Brain microvascular endothelial cell (primary cell): ENCODE measurements around the gene HIVEP3.
A peak's percentile ranks its signal among the peaks of the same experiment; 100 is the strongest.

ENCODE experiments used
- DNase-seq: peaks from one replicate; pipeline ENCODE4 v3.0.0-alpha.2; 2020
- H3K27ac ChIP-seq: fragments of 250-450 bp; sonication (Bioruptor Pico); 2 replicates; pipeline ENCODE4 v1.5.1; 2020; ENCODE audit warnings: mild to moderate bottlenecking, moderate library complexity
- H3K27me3 ChIP-seq: fragments of 250-450 bp; sonication (Bioruptor Pico); replicated peaks from 2 replicates; pipeline ENCODE4 v1.5.1; 2020; ENCODE audit warnings: mild to moderate bottlenecking
- H3K36me3 ChIP-seq: fragments of 250-450 bp; sonication (Bioruptor Pico); replicated peaks from 2 replicates; pipeline ENCODE4 v1.5.1; 2020; ENCODE audit warnings: mild to moderate bottlenecking
- H3K4me3 ChIP-seq: 2 replicates; pipeline ENCODE4 v1.5.1; 2011; ENCODE audit warnings: low read depth, mild to moderate bottlenecking, control low read depth, low read length, moderate library complexity
- in situ Hi-C: cut with HindIII; loops from 2 replicates; pipeline ENCODE4 v1.10.0; 2017; ENCODE audit warnings: low sequenced_read_pairs, low pct_ligation_motif_present
- TF ChIP-seq, protein P1 (sequence below): IDR thresholded peaks from 2 replicates; pipeline ENCODE4 v1.5.1; 2011; ENCODE audit warnings: low read depth, mild to moderate bottlenecking, moderate library complexity, low read length, control low read depth, inconsistent platforms; ENCODE audit errors: missing control alignments

Gene HIVEP3

DNA sequence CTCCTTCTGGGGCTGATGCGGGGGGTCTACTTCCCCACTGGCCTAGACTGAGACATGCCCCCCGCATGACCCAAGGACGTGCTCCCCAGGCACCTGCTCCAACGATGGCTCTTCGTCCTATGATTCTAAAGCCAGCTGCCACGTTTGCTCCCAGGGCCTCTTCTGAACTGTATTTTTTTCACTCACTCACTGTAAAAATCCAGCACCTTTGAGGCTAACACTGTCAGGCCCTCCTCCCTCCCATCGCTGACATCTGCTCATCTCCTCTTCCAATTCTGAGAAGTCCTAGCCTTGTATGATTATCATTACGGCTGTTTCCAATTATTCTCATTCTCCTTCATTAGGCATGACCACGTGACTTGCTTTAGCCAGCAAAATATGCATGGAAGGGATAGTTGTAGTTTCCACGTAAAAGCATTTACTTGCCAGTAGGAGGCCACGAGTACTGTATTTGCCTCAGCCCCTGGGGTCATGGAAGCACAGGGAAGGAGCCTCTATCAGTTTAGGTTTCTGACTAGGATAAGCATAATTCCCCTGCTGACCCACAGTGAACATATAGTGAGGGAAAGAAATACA, 415.1 kb downstream of the HIVEP3 start:
- in situ Hi-C loops: no loop called here
- TF ChIP-seq, protein P1, sequence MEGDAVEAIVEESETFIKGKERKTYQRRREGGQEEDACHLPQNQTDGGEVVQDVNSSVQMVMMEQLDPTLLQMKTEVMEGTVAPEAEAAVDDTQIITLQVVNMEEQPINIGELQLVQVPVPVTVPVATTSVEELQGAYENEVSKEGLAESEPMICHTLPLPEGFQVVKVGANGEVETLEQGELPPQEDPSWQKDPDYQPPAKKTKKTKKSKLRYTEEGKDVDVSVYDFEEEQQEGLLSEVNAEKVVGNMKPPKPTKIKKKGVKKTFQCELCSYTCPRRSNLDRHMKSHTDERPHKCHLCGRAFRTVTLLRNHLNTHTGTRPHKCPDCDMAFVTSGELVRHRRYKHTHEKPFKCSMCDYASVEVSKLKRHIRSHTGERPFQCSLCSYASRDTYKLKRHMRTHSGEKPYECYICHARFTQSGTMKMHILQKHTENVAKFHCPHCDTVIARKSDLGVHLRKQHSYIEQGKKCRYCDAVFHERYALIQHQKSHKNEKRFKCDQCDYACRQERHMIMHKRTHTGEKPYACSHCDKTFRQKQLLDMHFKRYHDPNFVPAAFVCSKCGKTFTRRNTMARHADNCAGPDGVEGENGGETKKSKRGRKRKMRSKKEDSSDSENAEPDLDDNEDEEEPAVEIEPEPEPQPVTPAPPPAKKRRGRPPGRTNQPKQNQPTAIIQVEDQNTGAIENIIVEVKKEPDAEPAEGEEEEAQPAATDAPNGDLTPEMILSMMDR: peak; percentile 37
- H3K27me3 ChIP-seq: no peaks in the 10 kb centered on the region
- no peak overlapping the region for H3K4me3 ChIP-seq
- DNase-seq: no peak
- no peak overlapping the region for H3K27ac ChIP-seq
- no peaks in the 10 kb centered on the region for H3K36me3 ChIP-seq

DNA sequence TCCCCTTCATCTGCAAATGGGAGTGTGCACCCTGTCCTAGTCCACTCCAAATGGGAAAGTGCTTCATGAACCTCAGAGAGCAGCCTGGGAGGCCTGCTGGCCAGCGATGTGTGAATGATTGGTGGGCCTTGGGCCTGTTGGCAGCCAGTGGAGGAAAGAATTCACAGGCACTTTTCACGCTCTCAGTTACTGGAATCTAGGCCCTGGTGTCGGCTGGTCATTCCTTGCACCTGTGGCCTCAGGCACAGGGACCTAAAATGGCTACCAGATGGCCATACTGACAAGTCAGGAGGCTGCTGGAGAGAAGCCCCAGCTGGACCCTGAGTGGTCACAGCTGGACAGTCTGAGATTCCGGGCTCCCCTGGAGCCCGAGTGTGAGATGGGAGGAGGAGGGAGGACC, 415.8 kb downstream of the HIVEP3 start:
- TF ChIP-seq, protein P1: no peak

DNA sequence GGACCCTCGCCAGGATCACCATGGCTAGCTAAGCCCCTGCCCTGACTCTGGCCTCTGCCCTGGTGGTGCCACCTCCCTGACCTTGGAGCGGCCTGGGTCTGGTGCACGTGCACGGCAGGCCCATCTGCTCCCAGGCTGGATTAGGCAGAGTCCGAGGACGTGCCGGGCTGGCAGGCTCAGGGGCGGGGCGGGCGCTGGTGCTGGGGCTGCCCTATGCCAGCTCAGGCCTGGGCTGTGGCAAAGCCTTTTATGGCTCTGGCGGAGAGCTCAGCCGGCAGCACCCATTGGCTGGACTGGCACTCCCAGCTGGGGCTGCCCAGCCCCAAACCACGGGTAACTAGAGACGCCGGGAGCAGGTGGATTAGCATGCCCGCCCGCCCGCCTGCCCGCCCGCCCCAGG, 417.1 kb downstream of the HIVEP3 start:
- Histone ChIP-seq H3K27me3 (no peaks in the 10 kb centered on the region), H3K36me3 (no peaks in the 10 kb centered on the region), H3K27ac (no peak overlapping the region), H3K4me3 (no peak overlapping the region)
- DNase-seq: no peak
- TF ChIP-seq, protein P1: no peak
- in situ Hi-C loops: no loop called here

More for the DNA sequence above, 415.8 kb downstream of the HIVEP3 start:
- in situ Hi-C loops: no loop called here
- H3K27ac ChIP-seq: no peak overlapping the region
- no peak overlapping the region for H3K4me3 ChIP-seq
- H3K36me3 ChIP-seq: no peaks in the 10 kb centered on the region
- H3K27me3 ChIP-seq: no peaks in the 10 kb centered on the region
- no peak for DNase-seq

DNA sequence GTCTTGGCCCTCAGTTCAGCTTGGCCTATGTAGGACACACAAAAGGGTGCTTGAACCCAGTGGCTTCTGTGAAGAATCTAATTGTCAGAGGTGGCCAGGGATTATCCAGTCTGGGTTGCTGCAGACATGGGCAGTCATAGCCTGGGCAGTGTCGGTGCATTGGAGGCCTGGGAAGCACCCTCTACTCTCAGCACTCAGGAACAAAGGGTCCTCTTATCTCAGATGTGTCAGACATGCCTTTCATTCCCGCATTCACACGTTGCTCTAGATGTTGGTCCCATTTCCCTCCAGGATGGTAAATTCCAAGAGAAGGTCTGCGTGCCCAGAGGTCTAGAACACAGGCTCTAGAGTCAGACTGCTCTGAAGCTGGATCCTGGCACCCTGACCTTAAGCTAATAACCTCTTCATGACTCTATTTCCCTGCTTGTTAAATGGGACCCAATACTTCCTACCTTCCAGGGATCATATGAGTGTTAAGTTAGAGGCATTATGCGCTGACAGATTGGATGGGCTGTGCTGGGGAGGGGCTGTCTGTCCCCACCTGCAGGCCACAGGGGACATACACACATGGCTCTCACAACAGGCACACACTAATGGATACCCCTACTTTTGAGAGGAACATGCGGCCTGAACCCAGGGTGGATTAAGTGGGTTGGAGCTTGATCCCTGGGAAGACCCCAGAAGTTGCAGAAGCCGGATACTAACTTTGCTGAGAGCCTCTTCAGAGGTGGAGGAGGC, 417.8 kb downstream of the HIVEP3 start:
- Histone ChIP-seq H3K27me3 (no peaks in the 10 kb centered on the region), H3K36me3 (no peaks in the 10 kb centered on the region), H3K27ac (no peak overlapping the region), H3K4me3 (no peak overlapping the region)
- in situ Hi-C loops: no loop called here
- peak; percentile 34 for DNase-seq
- TF ChIP-seq, protein P1: no peak

DNA sequence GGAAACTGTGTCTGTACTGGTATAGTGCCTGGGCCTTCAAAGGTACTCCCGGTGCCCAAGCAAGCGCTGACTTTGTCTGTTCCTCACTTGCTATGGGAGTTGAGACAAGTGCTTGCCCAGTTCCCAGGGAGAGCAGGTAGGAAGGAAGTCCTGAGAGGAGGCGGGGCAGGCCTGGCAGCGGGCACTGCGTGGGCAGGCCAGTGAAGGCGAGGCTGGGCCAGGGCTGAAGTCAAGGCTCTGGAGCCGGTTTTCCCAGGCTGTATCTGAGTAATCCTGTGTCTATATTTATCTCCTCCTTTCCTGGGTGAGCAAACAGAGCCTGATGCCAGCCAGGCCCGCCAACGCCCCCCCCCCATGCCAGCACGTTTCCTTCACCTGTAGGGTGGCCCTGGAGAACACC, 418.3 kb downstream of the HIVEP3 start:
- in situ Hi-C loops: no loop called here
- no peaks in the 10 kb centered on the region for H3K27me3 ChIP-seq
- no peaks in the 10 kb centered on the region for H3K36me3 ChIP-seq
- no peak overlapping the region for H3K27ac ChIP-seq
- no peak for DNase-seq
- H3K4me3 ChIP-seq: no peak overlapping the region
- TF ChIP-seq, protein P1: no peak
